ENCODE data around the gene FBL.

- TF ChIP-seq CTCF (IDR thresholded peaks at IDR 0.05; ENCODE audit: insufficient read depth, low read depth, low read length) (no peak), EZH2 (IDR thresholded peaks at IDR 0.05; ENCODE audit: insufficient read depth, low read length) (no peak)
Observed at GRCh38 chr19:39830406-39830805, 15.8 kb downstream of the FBL start.

Data from astrocyte (in vitro differentiated cells and primary cell).